Measurements from ENCODE around the gene ZCCHC13.
A peak's percentile ranks its signal among the peaks of the same experiment; 100 is the strongest.
"Not testable (repeated sequence)": the region's sequence is repeated elsewhere in the genome, so short reads cannot be mapped to it uniquely, and the experiment has no call there.

The ZCCHC13 gene

DNA sequence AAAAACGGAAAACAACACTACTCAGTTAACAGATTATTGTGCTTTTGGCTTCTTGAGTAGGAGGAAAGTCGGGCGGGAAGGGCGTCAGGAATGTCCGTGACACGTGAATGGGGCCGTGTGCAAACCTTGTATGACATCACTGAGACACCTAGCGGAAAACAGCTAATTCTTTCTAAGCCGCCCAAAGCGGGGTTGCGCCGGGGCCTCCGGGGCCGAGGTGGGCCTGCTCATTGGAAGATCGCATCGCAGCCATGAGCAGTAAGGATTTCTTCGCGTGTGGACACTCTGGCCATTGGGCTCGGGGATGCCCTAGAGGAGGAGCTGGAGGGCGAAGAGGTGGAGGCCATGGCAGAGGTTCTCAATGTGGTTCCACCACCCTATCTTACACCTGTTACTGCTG is at the start of gene ZCCHC13:
TSS of gene ZCCHC13 (plus strand) at position 165 of the 400 bp plus-strand sequence. CDS start at position 252, 87 bp downstream.
- DNase-seq = no peak

DNA sequence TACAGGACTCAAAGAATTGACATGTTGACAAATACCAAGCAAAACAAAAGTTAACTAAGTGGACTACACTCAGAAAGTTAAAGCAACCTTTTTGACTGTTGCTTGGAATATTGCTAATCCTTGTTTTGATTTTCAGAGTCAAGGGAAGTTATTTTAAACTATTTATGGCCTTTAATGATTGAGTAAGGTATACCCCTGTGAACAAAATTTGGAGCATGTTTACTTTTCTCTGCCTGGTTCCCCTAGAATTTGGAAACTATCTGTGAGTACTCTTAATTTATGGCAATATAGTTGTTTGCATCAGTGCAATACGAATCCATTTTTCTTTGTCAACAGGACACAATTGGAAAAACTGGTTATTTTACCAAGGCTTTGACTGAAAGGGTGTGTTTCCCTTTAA is 45.9 kb upstream of the ZCCHC13 start:
- DNase-seq = not testable (repeated sequence)

GRCh38 chrX:74259885-74260491 is 44.0 kb upstream of the ZCCHC13 start:
- DNase-seq = no peak

DNA sequence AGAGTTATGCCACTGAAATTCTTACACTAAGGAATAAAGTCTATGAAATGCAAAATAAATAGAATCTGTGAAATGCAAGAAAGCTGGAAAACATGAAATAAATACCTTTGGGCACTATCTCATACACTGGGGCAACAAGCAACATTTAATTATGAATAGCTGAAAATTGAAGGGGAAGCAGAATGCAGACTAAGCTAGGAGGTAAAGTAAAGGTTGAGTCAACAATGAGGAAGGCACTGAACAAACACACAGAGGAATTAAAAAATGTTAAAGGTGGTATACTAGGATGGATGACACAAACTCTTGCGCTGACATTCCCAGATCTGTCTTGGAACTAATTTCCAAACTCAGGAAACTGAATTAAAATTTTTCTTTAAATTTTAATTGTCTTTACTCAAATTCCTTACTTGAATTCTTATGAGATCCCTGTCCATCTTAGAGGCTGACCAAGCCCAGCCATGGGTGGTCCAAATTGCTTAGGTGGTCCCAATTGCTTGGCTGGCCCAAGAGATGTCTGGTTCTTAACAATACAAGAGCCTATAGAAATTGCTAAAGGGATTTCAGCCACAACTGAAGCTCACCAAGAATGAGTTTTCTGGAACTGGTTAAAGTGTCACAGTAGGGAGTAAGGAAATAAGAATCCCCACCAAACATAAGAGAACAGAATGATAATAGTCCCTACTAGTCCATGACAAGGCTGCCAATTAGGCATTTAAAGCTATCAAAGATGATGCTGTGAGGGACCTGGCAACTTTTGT is 41.3 kb upstream of the ZCCHC13 start:
- no peak for DNase-seq

GRCh38 chrX:74270393-74270792 is 33.6 kb upstream of the ZCCHC13 start:
- no peak for DNase-seq

DNA sequence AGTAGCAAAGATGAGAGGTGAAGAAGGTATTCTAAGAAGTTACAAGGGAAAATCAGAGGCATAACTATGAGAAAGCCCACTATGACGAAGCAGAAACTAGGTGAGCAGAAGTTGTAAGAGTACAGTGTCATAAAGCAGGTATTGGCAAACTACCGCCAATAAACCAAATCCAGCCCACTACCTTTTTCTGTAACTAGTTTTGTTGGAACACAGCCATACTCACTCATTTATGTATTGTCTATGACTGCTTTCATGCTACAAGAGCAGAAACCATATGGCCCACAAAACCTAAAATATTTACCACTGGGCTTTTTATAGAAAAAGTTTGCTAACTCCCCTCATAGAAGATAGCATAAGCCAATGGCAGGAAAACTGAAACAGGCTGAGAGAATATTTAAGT is 31.8 kb upstream of the ZCCHC13 start:
- DNase-seq = no peak

GRCh38 chrX:74274516-74274915 is 29.5 kb upstream of the ZCCHC13 start:
- DNase-seq = no peak

DNA sequence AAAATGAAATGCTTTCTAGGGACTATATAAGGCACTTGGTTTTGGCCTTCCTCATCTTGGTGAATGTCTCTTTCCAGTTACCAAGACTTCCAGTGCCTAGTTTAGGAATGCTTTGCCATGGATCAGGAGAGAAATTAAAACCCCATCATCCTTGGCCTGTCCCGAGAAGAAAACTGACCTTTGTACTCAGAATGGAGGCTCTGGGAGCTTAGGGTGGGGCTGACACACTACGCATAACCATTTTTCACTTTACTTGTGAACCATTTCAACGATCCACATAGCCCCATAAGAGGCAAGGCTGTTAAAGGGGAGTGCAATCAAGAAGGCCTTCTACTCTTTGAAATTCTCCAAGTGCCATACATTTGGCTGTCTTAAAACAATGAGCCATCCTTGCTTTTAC is 26.7 kb upstream of the ZCCHC13 start:
- no peak for DNase-seq

DNA sequence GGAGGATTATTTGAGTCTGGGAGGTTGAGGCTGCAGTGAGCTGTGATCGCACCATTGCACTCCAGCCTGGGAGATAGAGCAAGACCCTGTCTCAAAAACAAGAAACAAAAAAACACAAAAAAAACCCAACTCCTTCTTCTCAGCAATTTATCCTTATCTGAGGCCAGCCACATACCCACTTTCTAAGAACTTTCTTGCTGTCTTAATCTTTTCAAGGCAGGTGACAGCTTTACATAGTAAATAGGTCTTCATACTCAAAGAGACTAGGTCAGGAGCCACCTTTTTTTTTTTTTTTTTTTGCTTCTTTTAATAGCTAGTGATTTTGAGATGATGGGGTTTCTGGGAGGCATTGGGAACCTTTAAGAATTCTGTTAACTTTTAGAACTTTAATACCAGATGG is 26.1 kb upstream of the ZCCHC13 start:
- no peak for DNase-seq

DNA sequence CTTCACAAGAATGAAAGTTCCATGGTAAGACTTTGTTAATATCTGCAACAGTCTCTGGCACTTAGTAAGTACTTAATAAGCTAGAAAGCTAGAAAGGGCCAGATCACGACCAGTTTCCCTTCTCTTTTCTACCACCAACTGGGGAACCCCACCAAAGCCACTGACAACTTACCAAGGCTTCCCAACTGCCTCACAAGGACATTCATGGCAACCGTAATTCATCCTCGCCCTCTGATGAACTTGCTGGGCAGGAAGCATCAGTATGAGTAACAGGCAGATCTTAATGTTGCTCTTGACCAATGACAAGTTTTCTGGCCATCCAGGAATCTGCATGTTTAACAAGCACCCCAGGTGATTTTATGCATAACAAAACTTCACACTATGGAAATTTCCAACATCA is 23.2 kb upstream of the ZCCHC13 start:
- no peak for DNase-seq

DNA sequence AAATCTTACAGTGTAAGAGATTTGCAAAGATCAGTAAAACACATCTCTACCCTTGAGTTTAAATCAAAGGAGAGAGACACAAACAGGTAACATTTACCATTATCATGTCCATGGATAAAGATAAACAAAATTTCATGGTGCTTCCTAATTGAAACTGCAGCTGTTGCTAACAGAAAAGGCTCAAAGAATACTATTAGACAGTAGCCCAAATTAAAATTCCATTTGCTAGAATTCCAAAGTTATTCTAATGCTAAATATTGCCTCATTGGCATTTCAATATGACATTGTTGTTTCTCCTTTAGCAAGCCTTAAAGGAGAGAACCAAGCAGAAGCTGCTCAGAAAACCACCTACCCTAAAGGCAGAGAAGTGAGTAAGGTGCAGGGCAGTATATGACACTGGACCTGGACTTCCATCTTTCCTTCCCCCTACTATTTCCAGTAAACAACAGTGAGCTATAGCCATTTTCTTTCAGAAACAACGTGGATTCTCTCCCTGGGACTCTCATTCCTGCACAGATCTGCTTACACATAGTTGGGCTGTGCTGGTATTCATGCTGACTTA is 19.5 kb upstream of the ZCCHC13 start:
- no peak for DNase-seq

DNA sequence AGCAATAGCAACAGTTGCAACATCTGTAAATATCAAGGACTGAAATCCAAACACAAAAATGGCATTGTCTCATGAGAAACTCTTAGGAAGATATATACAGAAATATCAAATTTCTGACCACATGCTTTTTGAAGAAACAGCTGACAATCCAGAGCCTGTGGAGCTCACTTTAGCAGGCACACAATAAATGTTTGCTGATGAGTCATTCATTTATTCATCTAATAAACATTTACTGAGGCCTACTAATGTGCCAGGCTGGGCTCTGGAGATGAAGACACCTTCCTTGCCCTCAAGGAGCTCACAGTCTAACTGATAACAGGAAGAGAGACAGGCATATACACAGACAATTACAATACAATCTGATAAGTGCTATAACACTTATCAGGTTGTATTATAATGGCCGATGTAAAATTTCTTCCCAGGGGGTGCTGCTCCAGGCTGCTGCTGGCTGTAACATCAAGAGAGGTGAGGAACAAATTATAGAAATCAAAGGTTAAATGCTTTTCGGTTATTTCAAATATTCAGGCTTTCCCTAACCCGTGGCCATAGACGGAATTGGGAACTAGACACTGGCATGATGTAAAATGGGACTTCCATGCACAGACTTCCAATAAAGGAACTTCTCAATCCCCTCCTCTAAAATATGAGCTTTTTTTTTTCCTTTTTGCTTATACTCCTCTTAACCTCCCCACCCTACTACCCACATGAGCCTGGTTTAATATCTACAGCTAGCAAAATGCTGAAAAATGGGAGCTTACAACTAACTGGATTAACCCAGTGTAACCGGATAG is 16.8 kb upstream of the ZCCHC13 start:
- DNase-seq = no peak

DNA sequence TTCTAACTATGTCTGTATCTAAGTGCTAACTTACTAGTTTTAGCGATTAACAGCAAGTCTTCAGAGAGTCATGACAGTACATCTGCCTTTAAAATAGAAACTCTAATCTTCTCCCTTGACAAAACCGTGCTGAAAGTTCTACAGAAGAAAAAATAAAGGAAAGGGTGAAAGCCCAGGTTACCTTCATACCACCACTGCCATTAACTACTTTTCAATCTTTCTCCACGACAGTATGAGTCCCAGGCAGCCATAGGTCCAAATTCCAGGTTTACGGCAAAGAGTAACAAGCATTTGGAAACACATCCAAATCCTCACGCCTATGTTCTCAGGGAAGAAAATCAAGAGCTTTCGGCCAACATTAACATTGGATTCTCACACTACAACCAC is 12.4 kb upstream of the ZCCHC13 start:
- DNase-seq = no peak

DNA sequence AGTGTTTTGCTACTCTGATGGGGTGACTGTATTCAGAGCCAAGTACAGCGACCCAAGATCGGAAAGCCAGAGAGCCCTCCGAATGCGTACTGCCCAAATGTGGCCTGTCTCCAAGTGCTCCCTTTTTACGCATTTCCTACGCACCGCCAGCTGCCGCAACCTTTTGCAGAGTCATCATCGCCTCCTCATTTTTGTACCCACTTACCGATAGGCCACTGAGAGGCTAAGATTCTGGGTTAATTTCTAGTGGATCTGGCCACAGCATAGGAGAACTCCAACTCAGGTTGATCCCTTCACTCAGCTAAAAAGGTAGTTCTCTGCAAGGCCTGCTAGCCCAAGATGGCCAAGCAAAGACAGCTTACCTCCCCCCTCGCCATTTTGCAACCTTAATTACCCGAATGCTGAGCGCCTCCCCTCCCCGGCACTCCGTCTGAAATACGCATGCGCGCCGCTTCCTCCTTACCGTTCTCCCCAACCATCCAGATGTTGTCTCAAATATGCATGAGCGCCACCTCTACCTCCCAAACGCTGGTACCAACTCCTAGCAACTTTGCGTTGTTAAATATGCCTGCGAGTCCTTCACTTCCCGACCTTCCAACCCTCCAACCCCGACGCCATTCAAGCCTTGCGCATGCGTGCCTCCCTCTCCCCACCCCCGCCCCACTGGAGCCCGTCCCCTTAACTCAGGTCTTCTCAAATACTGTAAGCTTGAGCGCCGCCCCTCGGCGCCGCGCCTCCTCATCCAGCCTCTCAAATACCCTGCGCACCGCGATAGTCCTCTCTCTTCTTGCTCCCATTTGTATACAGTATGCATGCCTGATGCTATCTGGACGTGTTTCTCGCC is 11.8 kb upstream of the ZCCHC13 start:
- DNase-seq = peak; percentile 84

- no peak for DNase-seq
Measured at GRCh38 chrX:74292808-74293123, 11.2 kb upstream of the ZCCHC13 start.

- peak; percentile 67 for DNase-seq
Measured at GRCh38 chrX:74293343-74293946, 10.5 kb upstream of the ZCCHC13 start.

GRCh38 chrX:74295101-74295500 is 8.9 kb upstream of the ZCCHC13 start:
- no peak for DNase-seq

GRCh38 chrX:74297766-74298165 is 6.2 kb upstream of the ZCCHC13 start:
- no peak for DNase-seq

- DNase-seq = no peak
Measured at GRCh38 chrX:74300869-74301268, 3.1 kb upstream of the ZCCHC13 start.

DNA sequence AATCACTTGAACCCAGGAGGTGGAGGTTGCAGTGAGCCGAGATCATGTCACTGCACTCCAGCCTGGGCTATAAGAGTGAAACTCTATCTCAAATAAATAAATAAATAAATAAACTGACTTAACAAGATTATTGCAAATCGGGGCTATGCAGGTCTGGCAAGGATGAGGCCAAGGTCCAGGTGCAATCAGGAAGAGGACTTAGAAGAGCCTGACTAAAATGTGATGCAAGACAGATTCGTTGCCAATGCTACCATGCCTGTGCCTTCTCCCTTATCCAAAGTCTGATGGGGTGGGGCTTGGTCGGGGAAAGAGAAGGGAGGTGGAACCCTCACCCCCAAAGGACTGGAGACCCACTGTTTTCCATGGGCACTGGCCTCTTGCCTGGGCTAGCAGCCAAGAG is 14.7 kb downstream of the ZCCHC13 start:
- no peak for DNase-seq

DNA sequence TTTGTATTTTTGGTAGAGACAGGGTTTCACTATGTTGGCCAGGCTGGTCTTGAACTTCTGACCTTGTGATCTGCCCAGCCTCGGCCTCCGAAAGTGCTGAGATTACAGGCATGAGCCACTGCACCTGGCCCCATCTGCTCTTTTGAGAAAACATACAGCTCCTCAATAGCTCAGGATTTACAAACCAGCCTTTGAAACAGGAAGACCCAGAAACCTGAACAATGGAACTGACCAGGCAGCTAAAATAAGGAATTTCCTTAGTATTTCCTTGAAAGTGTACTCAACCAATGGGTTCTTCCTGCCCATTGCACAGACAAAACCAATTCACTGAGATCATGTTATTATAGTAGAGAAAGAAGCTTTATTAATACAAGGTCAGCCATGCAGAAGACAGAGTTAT is 15.3 kb downstream of the ZCCHC13 start:
- not testable (repeated sequence) for DNase-seq

- no peak for DNase-seq
Measured at GRCh38 chrX:74321191-74321590, 17.2 kb downstream of the ZCCHC13 start.

All from CD4-positive, alpha-beta T cell treated with Interferon gamma for 1 hour (primary cell).